ENCODE measurements around the gene LRATD1. TPM values are rescaled to one million over a fixed set of nuclear protein-coding genes. Genes with fewer than 3 reads are reported as not detected.

Gene LRATD1
- total RNA-seq, 1 donor from 2014 or later: 1.9 TPM

GRCh38 chr2:14633461-14634181, 1.1 kb downstream of the LRATD1 start:
- peaks cover 8% of the 10 kb centered on the region for H4K20me1 ChIP-seq (ENCODE audit: low read depth)
- peaks cover 30% of the 10 kb centered on the region for H3K4me1 Mint-ChIP-seq
- no peaks in the 10 kb centered on the region for H3K79me2 ChIP-seq (ENCODE audit: low read depth)
- H3K4me1 ChIP-seq: peaks cover 8% of the 10 kb centered on the region
- H3K36me3 ChIP-seq: no peaks in the 10 kb centered on the region
- H3K27ac ChIP-seq: no peak overlapping the region
- H3K27me3 ChIP-seq: peaks cover 91% of the 10 kb centered on the region
- peaks cover 21% of the 10 kb centered on the region for H3K27me3 Mint-ChIP-seq (ENCODE audit: insufficient read depth, low read depth)
- peak overlapping the region; percentile 93 for H3K4me2 ChIP-seq
- H3K27ac Mint-ChIP-seq: peak overlapping the region; percentile 84
- no peaks in the 10 kb centered on the region for H3K36me3 Mint-ChIP-seq
- H3K9ac ChIP-seq: no peak overlapping the region
- no peaks in the 10 kb centered on the region for H3K9me3 Mint-ChIP-seq
- peak overlapping the region; percentile 69 for H3K4me3 ChIP-seq
- no peaks in the 10 kb centered on the region for H3K9me3 ChIP-seq (ENCODE audit: low read depth)
- DNase-seq (ENCODE audit: low spot score): peak; percentile 29
- H2AFZ ChIP-seq (replicated peaks): peak overlapping the region; percentile 86
- H3F3A ChIP-seq (ENCODE audit: low read depth): peaks cover 10% of the 10 kb centered on the region
- TF ChIP-seq EZH2 (IDR thresholded peaks at IDR 0.05) (no peak), EZH2phosphoT487 (IDR thresholded peaks at IDR 0.05) (peak; percentile 12)
- H3K4me3 Mint-ChIP-seq: peak overlapping the region; percentile 97

- Histone ChIP-seq H3K4me3 (peak overlapping the region; percentile 69), H3K36me3 (no peaks in the 10 kb centered on the region), H3K4me2 (peak overlapping the region; percentile 93), H3K27me3 (peaks cover 96% of the 10 kb centered on the region), H3K27ac (no peak overlapping the region), H3K9ac (no peak overlapping the region), H3K9me3 (ENCODE audit: low read depth) (no peaks in the 10 kb centered on the region), H3K79me2 (ENCODE audit: low read depth) (no peaks in the 10 kb centered on the region), H3K4me1 (peaks cover 8% of the 10 kb centered on the region), H3F3A (ENCODE audit: low read depth) (peaks cover 10% of the 10 kb centered on the region), H4K20me1 (ENCODE audit: low read depth) (peaks cover 8% of the 10 kb centered on the region), H2AFZ (replicated peaks) (peak overlapping the region; percentile 86)
- no peaks in the 10 kb centered on the region for H3K36me3 Mint-ChIP-seq
- H3K9me3 Mint-ChIP-seq: no peaks in the 10 kb centered on the region
- peaks cover 21% of the 10 kb centered on the region for H3K27me3 Mint-ChIP-seq (ENCODE audit: insufficient read depth, low read depth)
- no peak overlapping the region for H3K27ac Mint-ChIP-seq
- no peak for DNase-seq (ENCODE audit: low spot score)
- H3K4me1 Mint-ChIP-seq: peaks cover 30% of the 10 kb centered on the region
- TF ChIP-seq CTCF (IDR thresholded peaks at IDR 0.05) (no peak), EZH2phosphoT487 (IDR thresholded peaks at IDR 0.05) (peak; percentile 50), EZH2 (IDR thresholded peaks at IDR 0.05) (peak; percentile 74)
- H3K4me3 Mint-ChIP-seq: peak overlapping the region; percentile 97
Observed at GRCh38 chr2:14634182-14634488, 1.6 kb downstream of the LRATD1 start.

- Histone ChIP-seq H3K36me3 (no peaks in the 10 kb centered on the region), H3K9me3 (ENCODE audit: low read depth) (no peaks in the 10 kb centered on the region), H3K9ac (no peak overlapping the region), H3K27ac (no peak overlapping the region), H3F3A (ENCODE audit: low read depth) (peaks cover 10% of the 10 kb centered on the region), H2AFZ (replicated peaks) (peak overlapping the region; percentile 86), H3K79me2 (ENCODE audit: low read depth) (no peaks in the 10 kb centered on the region), H3K4me2 (peak overlapping the region; percentile 93), H3K4me3 (peak overlapping the region; percentile 69), H3K27me3 (peaks cover 99% of the 10 kb centered on the region), H4K20me1 (ENCODE audit: low read depth) (peaks cover 8% of the 10 kb centered on the region), H3K4me1 (peaks cover 8% of the 10 kb centered on the region)
- peak; percentile 68 for TF ChIP-seq EZH2phosphoT487 (IDR thresholded peaks at IDR 0.05)
- peak; percentile 64 for TF ChIP-seq EZH2 (IDR thresholded peaks at IDR 0.05)
- TF ChIP-seq CTCF (IDR thresholded peaks at IDR 0.05): peak; percentile 74
- Mint-ChIP-seq H3K4me3 (peak overlapping the region; percentile 89), H3K36me3 (no peaks in the 10 kb centered on the region), H3K4me1 (peaks cover 30% of the 10 kb centered on the region), H3K27me3 (ENCODE audit: insufficient read depth, low read depth) (peaks cover 21% of the 10 kb centered on the region), H3K9me3 (no peaks in the 10 kb centered on the region), H3K27ac (no peak overlapping the region)
- peak; percentile 91 for DNase-seq (ENCODE audit: low spot score)
Observed at GRCh38 chr2:14634489-14635390, 2.2 kb downstream of the LRATD1 start.

Data from neural progenitor cell (in vitro differentiated cells).